Mesenchymal stem cell (in vitro differentiated cells and primary cell): ENCODE measurements around the gene U2AF1.
"Not testable (repeated sequence)": the region's sequence is repeated elsewhere in the genome, so short reads cannot be mapped to it uniquely, and the experiment has no call there.

Experiments used
- DNase-seq: peaks from one replicate; pipeline ENCODE4 v3.0.0-alpha.2; 2013
- H2AFZ ChIP-seq: one replicate; pipeline ENCODE4 v1.6.1; 2013; ENCODE audit warnings: low read depth, mild to moderate bottlenecking, control low read depth, inconsistent platforms, low read length, moderate library complexity
- H2AK5ac ChIP-seq: 2 replicates; pipeline ENCODE4 v1.6.1; 2013; ENCODE audit warnings: low read length, moderate library complexity, mild to moderate bottlenecking, inconsistent platforms; ENCODE audit not compliant: severe bottlenecking
- H2BK120ac ChIP-seq: one replicate; pipeline ENCODE4 v1.6.1; 2013; ENCODE audit warnings: low read depth, mild to moderate bottlenecking, inconsistent platforms, low read length, moderate library complexity
- H2BK12ac ChIP-seq, 2 experiments: one replicate each; pipeline ENCODE4 v1.6.1; 2013; ENCODE audit warnings: inconsistent platforms in 2 of 2, low read length in 2 of 2, mild to moderate bottlenecking in 2 of 2, moderate library complexity in 2 of 2, control low read depth in 1 of 2
- H2BK15ac ChIP-seq: one replicate; pipeline ENCODE4 v1.6.1; 2013; ENCODE audit warnings: mild to moderate bottlenecking, low read depth, inconsistent platforms; ENCODE audit not compliant: poor library complexity, severe bottlenecking
- H2BK5ac ChIP-seq: 2 replicates; pipeline ENCODE4 v1.6.1; 2013; ENCODE audit warnings: low read depth, mild to moderate bottlenecking, low read length, control low read depth, inconsistent platforms; ENCODE audit not compliant: poor library complexity, severe bottlenecking
- H3K14ac ChIP-seq, 2 experiments: one replicate each; pipeline ENCODE4 v1.6.1; 2013; ENCODE audit warnings: inconsistent platforms in 2 of 2, low read length in 2 of 2, control low read depth in 1 of 2, mild to moderate bottlenecking in 1 of 2, moderate library complexity in 1 of 2
- H3K18ac ChIP-seq, 2 experiments: one replicate each; pipeline ENCODE4 v1.6.1; 2013; ENCODE audit warnings: inconsistent platforms in 2 of 2, low read length in 2 of 2, control low read depth in 1 of 2, low read depth in 1 of 2, mild to moderate bottlenecking in 1 of 2
- H3K23ac ChIP-seq, 2 experiments: one replicate each; pipeline ENCODE4 v1.6.1; 2013; ENCODE audit warnings: inconsistent platforms in 2 of 2, low read length in 2 of 2, mild to moderate bottlenecking in 2 of 2, moderate library complexity in 2 of 2, control low read depth in 1 of 2
- H3K27ac ChIP-seq: 2 replicates; pipeline ENCODE4 v1.5.1; 2013; ENCODE audit warnings: mild to moderate bottlenecking, moderate library complexity, low read length, control low read depth, inconsistent platforms; ENCODE audit not compliant: poor library complexity, severe bottlenecking
- H3K27me3 ChIP-seq, 2 experiments: 2 replicates each; pipeline versions ENCODE4 v1.6.1 to v1.7.0; 2013; ENCODE audit warnings: low read length in 2 of 2, mild to moderate bottlenecking in 2 of 2, moderate library complexity in 2 of 2, control low read depth in 1 of 2, inconsistent platforms in 1 of 2; ENCODE audit not compliant: control insufficient read depth in 1 of 2, insufficient read depth in 1 of 2
- H3K36me3 ChIP-seq, 2 experiments: 2 replicates each; pipeline versions ENCODE4 v1.6.1 to v1.7.0; 2013; ENCODE audit warnings: low read length in 2 of 2, control low read depth in 1 of 2, inconsistent platforms in 1 of 2, low read depth in 1 of 2, mild to moderate bottlenecking in 1 of 2; ENCODE audit not compliant: insufficient read depth in 2 of 2, control insufficient read depth in 1 of 2
- H3K4ac ChIP-seq, 2 experiments: one replicate each; pipeline ENCODE4 v1.6.1; 2013; ENCODE audit warnings: inconsistent platforms in 2 of 2, low read length in 2 of 2, mild to moderate bottlenecking in 2 of 2, moderate library complexity in 2 of 2, control low read depth in 1 of 2, low read depth in 1 of 2
- H3K4me1 ChIP-seq: 2 replicates; pipeline ENCODE4 v1.6.1; 2013; ENCODE audit warnings: low read depth, low read length, control low read depth; ENCODE audit not compliant: control insufficient read depth, insufficient read depth
- H3K4me2 ChIP-seq: 2 replicates; pipeline ENCODE4 v1.6.1; 2013; ENCODE audit warnings: low read length, mild to moderate bottlenecking, inconsistent platforms; ENCODE audit not compliant: poor library complexity, severe bottlenecking
- H3K4me3 ChIP-seq, 2 experiments: 2 replicates each; pipeline versions ENCODE4 v1.5.1 to v1.7.0; 2013; ENCODE audit warnings: low read length in 2 of 2, mild to moderate bottlenecking in 2 of 2, control low read depth in 1 of 2, low read depth in 1 of 2; ENCODE audit not compliant: insufficient read depth in 1 of 2
- H3K79me1 ChIP-seq: replicated peaks from 2 replicates; pipeline ENCODE4 v1.6.1; 2013; ENCODE audit warnings: mild to moderate bottlenecking, control low read depth, low read length, inconsistent platforms; ENCODE audit not compliant: poor library complexity, severe bottlenecking
- H3K9ac ChIP-seq: 2 replicates; pipeline ENCODE4 v1.7.0; 2013; ENCODE audit warnings: mild to moderate bottlenecking, low read length, moderate library complexity
- H3K9me3 ChIP-seq: 2 replicates; pipeline ENCODE4 v1.7.0; 2013; ENCODE audit warnings: mild to moderate bottlenecking, low read length; ENCODE audit not compliant: control insufficient read depth
- H4K8ac ChIP-seq: one replicate; pipeline ENCODE4 v1.6.1; 2013; ENCODE audit warnings: inconsistent platforms, mild to moderate bottlenecking, low read length, moderate library complexity
- H4K91ac ChIP-seq: one replicate; pipeline ENCODE4 v1.6.1; 2013; ENCODE audit warnings: mild to moderate bottlenecking, low read length, inconsistent platforms
- WGBS: methylation state at CpG from one replicate; pipeline ENCODE4 v1.1.7; 2013; ENCODE audit warnings: mixed read lengths; 5-methylcytosine and 5-hydroxymethylcytosine counted together

Gene U2AF1

DNA sequence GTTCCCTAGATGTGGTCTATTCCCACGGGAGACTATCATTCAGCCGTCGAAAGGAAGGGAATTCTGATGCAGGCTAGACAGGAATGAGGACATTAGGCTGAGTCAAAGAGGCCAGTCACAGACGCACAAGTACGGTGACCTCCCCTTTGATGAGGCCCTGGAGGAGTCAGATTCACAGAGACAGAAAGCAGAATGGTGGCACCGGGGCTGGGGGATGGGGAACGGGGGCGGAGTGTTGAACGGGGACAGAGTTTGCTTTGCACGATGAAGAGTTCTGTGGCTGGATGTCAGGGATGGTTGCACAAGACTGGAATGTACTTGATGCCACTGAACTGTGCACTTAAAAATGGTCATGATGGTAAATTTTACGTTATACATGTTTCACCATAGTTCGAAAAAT is 39.3 kb upstream of the U2AF1 start:
- not testable (repeated sequence) for H4K91ac ChIP-seq, H4K8ac ChIP-seq, H3K4me1 ChIP-seq, DNase-seq, H3K18ac ChIP-seq, H3K9ac ChIP-seq, H2AK5ac ChIP-seq, H2BK15ac ChIP-seq, H2BK12ac ChIP-seq, H3K79me1 ChIP-seq, H2BK120ac ChIP-seq, H3K36me3 ChIP-seq, H3K4me2 ChIP-seq, H3K27ac ChIP-seq, H2AFZ ChIP-seq, H3K27me3 ChIP-seq, H2BK5ac ChIP-seq, H3K23ac ChIP-seq, H3K4ac ChIP-seq, H3K14ac ChIP-seq, H3K9me3 ChIP-seq, H3K4me3 ChIP-seq
- no CpG with 5 or more reads among the region's 12 CpGs for WGBS

DNA sequence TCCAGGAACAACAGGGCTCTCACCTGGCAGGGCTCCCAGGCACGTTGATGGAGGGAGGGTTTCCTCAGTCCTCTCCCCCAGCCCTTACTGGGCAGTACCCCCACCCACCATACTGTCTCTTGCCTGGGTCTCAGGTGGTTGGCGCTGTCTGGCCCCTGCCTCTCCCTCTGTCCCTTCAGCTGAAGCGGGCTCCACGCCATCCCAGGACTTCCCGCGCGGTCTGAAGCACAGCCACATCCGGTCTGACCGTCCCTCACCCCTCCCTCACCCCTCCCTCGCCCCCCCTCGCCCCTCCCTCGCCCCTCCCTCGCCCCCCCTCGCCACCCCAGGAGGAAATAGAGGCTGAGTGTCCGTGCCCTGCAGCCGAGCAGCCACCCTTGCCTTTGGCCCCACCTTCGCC is 34.0 kb upstream of the U2AF1 start:
- H3K18ac ChIP-seq, DNase-seq, H3K27ac ChIP-seq, H3K27me3 ChIP-seq, H3K36me3 ChIP-seq, H3K23ac ChIP-seq, H2BK15ac ChIP-seq, H3K4ac ChIP-seq, H4K8ac ChIP-seq, H4K91ac ChIP-seq, H2BK12ac ChIP-seq, H2AK5ac ChIP-seq, H2AFZ ChIP-seq, H3K9me3 ChIP-seq, H3K4me1 ChIP-seq, H3K14ac ChIP-seq, H3K4me3 ChIP-seq, H3K9ac ChIP-seq, H3K79me1 ChIP-seq, H2BK120ac ChIP-seq, H2BK5ac ChIP-seq, H3K4me2 ChIP-seq: not testable (repeated sequence)
- no CpG with 5 or more reads among the region's 17 CpGs for WGBS

DNA sequence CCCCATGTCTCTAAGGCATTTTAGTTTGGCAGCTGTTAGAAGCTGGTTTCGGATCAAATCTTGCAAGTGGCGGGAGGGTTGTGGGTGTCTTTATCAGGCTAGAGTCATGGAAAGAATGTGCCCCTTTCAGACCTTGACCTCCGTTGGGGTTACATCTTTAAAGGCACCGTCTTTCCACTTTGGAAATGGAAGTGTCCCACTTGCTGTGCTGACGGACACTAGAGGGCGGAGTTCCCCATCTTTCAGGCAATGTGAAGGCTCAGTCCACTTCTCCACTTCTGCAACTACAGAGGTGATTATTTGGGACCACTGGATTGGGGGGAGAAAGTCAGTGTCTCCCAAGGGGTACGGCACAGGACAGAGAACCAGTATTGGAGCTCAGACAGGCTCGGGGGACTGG is 31.6 kb upstream of the U2AF1 start:
- H2AK5ac ChIP-seq, DNase-seq, H3K4ac ChIP-seq, H2AFZ ChIP-seq, H3K79me1 ChIP-seq, H3K4me3 ChIP-seq, H2BK120ac ChIP-seq, H2BK5ac ChIP-seq, H3K23ac ChIP-seq, H3K27ac ChIP-seq, H3K18ac ChIP-seq, H2BK12ac ChIP-seq, H3K27me3 ChIP-seq, H3K9ac ChIP-seq, H3K4me2 ChIP-seq, H4K91ac ChIP-seq, H2BK15ac ChIP-seq, H3K36me3 ChIP-seq, H3K9me3 ChIP-seq, H4K8ac ChIP-seq, H3K4me1 ChIP-seq, H3K14ac ChIP-seq: not testable (repeated sequence)
- WGBS = no CpG with 5 or more reads among the region's 8 CpGs

DNA sequence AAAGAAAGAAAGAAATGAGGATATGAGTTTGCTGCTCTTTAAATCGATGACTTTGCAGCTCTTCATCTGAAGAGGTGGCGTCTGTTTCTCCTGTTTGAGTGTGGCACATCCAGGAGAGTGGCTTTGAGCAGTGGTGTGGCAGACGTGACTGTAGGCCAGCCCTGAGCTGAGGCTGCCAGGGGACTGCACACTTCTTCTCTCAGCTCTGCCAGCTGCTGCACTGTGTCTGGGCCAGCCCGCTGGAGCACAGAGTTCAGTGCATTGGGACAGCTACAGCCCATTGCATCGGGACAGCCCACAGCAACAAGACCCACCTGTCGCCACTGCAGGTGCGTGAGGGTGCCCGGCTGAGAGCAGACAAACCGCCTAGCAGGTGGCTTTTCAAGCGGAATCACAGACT is 27.1 kb upstream of the U2AF1 start:
- not testable (repeated sequence) for H3K18ac ChIP-seq, H3K4me2 ChIP-seq
- WGBS = no CpG with 5 or more reads among the region's 10 CpGs

More for the DNA sequence above, 27.1 kb upstream of the U2AF1 start:
- H3K23ac ChIP-seq, H2BK15ac ChIP-seq, H3K27me3 ChIP-seq, H2BK120ac ChIP-seq, H2AFZ ChIP-seq, H4K8ac ChIP-seq, H2AK5ac ChIP-seq, H3K27ac ChIP-seq, H3K79me1 ChIP-seq, H2BK5ac ChIP-seq, H3K36me3 ChIP-seq, H3K4me3 ChIP-seq, H3K14ac ChIP-seq, H3K4me1 ChIP-seq, H2BK12ac ChIP-seq, H3K9ac ChIP-seq, H4K91ac ChIP-seq, H3K9me3 ChIP-seq, DNase-seq, H3K4ac ChIP-seq: not testable (repeated sequence)
